Measurements from ENCODE around the gene IFT172.

DNA sequence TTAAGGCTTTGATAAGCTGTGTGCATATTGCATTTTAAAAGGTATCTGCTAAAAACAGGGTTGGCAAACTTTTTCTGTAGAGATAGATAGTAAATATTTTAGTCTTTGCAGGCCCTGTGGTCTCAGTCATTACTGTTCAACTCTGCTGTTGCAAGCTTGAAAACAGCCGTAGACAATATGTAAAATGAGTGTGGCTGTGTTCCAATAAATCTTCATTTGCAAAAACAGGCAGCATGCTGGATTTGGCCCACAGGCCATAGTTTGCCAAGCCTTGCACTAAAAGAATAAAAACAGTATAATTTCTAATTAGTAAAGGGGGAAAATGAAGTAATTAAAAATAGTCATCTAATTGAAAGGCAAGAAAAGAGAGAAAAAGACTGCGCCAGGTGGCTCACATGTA is 42.4 kb upstream of the IFT172 start:
- TF ChIP-seq, protein P1, sequence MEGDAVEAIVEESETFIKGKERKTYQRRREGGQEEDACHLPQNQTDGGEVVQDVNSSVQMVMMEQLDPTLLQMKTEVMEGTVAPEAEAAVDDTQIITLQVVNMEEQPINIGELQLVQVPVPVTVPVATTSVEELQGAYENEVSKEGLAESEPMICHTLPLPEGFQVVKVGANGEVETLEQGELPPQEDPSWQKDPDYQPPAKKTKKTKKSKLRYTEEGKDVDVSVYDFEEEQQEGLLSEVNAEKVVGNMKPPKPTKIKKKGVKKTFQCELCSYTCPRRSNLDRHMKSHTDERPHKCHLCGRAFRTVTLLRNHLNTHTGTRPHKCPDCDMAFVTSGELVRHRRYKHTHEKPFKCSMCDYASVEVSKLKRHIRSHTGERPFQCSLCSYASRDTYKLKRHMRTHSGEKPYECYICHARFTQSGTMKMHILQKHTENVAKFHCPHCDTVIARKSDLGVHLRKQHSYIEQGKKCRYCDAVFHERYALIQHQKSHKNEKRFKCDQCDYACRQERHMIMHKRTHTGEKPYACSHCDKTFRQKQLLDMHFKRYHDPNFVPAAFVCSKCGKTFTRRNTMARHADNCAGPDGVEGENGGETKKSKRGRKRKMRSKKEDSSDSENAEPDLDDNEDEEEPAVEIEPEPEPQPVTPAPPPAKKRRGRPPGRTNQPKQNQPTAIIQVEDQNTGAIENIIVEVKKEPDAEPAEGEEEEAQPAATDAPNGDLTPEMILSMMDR (conservative IDR thresholded peaks at IDR 0.05; ENCODE audit: low read depth in 2 of 2) = no peak
- no peak for TF ChIP-seq POLR2AphosphoS5 (IDR thresholded peaks at IDR 0.05; ENCODE audit: low read depth)
- TF ChIP-seq STAT1 (IDR thresholded peaks at IDR 0.05; ENCODE audit: unreplicated experiment) = no peak
- TF ChIP-seq EZH2 (IDR thresholded peaks at IDR 0.05; ENCODE audit: low read depth, unreplicated experiment) = no peak
- TF ChIP-seq, protein P2, sequence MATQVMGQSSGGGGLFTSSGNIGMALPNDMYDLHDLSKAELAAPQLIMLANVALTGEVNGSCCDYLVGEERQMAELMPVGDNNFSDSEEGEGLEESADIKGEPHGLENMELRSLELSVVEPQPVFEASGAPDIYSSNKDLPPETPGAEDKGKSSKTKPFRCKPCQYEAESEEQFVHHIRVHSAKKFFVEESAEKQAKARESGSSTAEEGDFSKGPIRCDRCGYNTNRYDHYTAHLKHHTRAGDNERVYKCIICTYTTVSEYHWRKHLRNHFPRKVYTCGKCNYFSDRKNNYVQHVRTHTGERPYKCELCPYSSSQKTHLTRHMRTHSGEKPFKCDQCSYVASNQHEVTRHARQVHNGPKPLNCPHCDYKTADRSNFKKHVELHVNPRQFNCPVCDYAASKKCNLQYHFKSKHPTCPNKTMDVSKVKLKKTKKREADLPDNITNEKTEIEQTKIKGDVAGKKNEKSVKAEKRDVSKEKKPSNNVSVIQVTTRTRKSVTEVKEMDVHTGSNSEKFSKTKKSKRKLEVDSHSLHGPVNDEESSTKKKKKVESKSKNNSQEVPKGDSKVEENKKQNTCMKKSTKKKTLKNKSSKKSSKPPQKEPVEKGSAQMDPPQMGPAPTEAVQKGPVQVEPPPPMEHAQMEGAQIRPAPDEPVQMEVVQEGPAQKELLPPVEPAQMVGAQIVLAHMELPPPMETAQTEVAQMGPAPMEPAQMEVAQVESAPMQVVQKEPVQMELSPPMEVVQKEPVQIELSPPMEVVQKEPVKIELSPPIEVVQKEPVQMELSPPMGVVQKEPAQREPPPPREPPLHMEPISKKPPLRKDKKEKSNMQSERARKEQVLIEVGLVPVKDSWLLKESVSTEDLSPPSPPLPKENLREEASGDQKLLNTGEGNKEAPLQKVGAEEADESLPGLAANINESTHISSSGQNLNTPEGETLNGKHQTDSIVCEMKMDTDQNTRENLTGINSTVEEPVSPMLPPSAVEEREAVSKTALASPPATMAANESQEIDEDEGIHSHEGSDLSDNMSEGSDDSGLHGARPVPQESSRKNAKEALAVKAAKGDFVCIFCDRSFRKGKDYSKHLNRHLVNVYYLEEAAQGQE (IDR thresholded peaks at IDR 0.05; ENCODE audit: unreplicated experiment) = no peak
- TF ChIP-seq EZH2phosphoT487 (IDR thresholded peaks at IDR 0.05; ENCODE audit: unreplicated experiment) = no peak
- TF ChIP-seq CREB1 (CRISPR knock-in tag; IDR thresholded peaks at IDR 0.05; ENCODE audit: low read depth) = no peak
- no peak for TF ChIP-seq NANOG (IDR thresholded peaks at IDR 0.05; ENCODE audit: borderline replicate concordance)
- no peak for TF ChIP-seq JUNB (IDR thresholded peaks at IDR 0.05; ENCODE audit: unreplicated experiment)
- no peak for TF ChIP-seq ETS1 (IDR thresholded peaks at IDR 0.05)
- no peak for TF ChIP-seq ZNF331 (CRISPR knock-in tag; IDR thresholded peaks at IDR 0.05; ENCODE audit: low read depth)
